HG02759 (cell line): ENCODE data around the gene CEP120.

Experiments
- ATAC-seq: cut with Tn5 transposase; IDR thresholded peaks from one replicate; pipeline ENCODE4 v1.9.1; 2021; ENCODE audit warnings: mild to moderate bottlenecking, moderate library complexity; ENCODE audit not compliant: unreplicated experiment

The CEP120 gene

GRCh38 chr5:123304777-123305316 lies 118.4 kb downstream of the CEP120 start:
- ATAC-seq, result no peak

GRCh38 chr5:123303802-123304201 lies 119.4 kb downstream of the CEP120 start:
- ATAC-seq, result no peak

GRCh38 chr5:123300266-123300665 lies 122.9 kb downstream of the CEP120 start:
- no peak for ATAC-seq

GRCh38 chr5:123299136-123299535 lies 124.1 kb downstream of the CEP120 start:
- no peak for ATAC-seq

GRCh38 chr5:123298335-123299030 lies 124.7 kb downstream of the CEP120 start:
- ATAC-seq, result no peak

- ATAC-seq, result no peak
Observed at GRCh38 chr5:123297866-123298265, 125.3 kb downstream of the CEP120 start.

- ATAC-seq, result no peak
Observed at GRCh38 chr5:123297198-123297831, 125.9 kb downstream of the CEP120 start.
